ENCODE measurements around the gene MVB12A. TPM values are rescaled to one million over a fixed set of nuclear protein-coding genes. Genes with fewer than 3 reads are reported as not detected.

Gene MVB12A
- 25.2 TPM for total RNA-seq

GRCh38 chr19:17419621-17420474, at the start of gene MVB12A:
Gene MVB12A (plus strand): TSS chr19:17420047. CDS start chr19:17420136, 89 bp downstream.

GRCh38 chr19:17376935-17377600, 42.8 kb upstream of the MVB12A start, which contains the start of gene PLVAP:
Gene PLVAP (minus strand): TSS chr19:17377342. CDS start chr19:17377288, 54 bp downstream.

DNA sequence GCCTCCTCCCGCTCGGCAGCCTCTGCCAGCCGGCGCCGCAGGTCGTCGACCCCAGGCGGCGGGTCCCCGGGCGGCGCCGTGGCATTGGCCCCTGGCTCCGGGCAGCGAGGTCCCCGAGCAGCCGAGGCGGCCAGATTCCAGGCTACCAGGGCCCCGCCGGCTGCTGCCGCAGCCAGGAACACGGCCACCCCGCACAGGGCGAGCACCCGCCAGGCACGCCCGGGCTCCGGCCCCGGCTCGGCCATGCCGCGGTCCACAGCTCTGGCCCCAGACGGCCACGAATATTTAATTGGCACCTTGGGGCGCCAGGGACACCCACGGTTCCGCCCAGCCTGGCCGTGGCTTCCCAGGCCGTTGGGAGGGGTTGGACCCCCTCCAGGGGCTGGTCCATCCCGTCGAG, 25.9 kb upstream of the MVB12A start, which contains the start of gene CCDC194:
CCDC194 (minus strand) TSS at position 283 of the 400 bp plus-strand sequence; CDS start at position 245, 38 bp downstream.

GRCh38 chr19:17405250-17406045, 14.4 kb upstream of the MVB12A start, which contains the start of gene BST2:
Gene BST2 (minus strand): TSS chr19:17405630. CDS start chr19:17405575, 55 bp downstream.

GRCh38 chr19:17448131-17448967, 28.5 kb downstream of the MVB12A start, which contains the start of gene TMEM221:
Gene TMEM221 (minus strand): TSS chr19:17448668. CDS start chr19:17448462, 206 bp downstream.

GRCh38 chr19:17460372-17461230, 40.8 kb downstream of the MVB12A start, which contains the start of gene NXNL1:
Gene NXNL1 (minus strand): TSS chr19:17460926. CDS start chr19:17460869, 57 bp downstream.

GRCh38 chr19:17470068-17470841, 50.4 kb downstream of the MVB12A start, which contains the start of gene SLC27A1:
Gene SLC27A1 (plus strand): TSS chr19:17470524. CDS start chr19:17470541, 17 bp downstream.

Other genes starting within 250 kb of the MVB12A start
- gene USE1, start 204.7 kb upstream of the MVB12A start, total RNA-seq = 29.1 TPM
- 7.4 TPM for gene OCEL1, start 193.8 kb upstream of the MVB12A start, total RNA-seq
- 36.3 TPM for gene NR2F6, start 174.1 kb upstream of the MVB12A start, total RNA-seq
- gene USHBP1, start 155.3 kb upstream of the MVB12A start, total RNA-seq = 5.5 TPM
- gene BABAM1, start 152.6 kb upstream of the MVB12A start, total RNA-seq = 58.2 TPM
- 0.55 TPM for gene ANKLE1, start 138.1 kb upstream of the MVB12A start, total RNA-seq
- gene ABHD8, start 116.6 kb upstream of the MVB12A start, total RNA-seq = 25.3 TPM
- 57.7 TPM for gene MRPL34, start 114.2 kb upstream of the MVB12A start, total RNA-seq
- gene DDA1, start 110.5 kb upstream of the MVB12A start, total RNA-seq = 15.1 TPM
- gene ANO8, start 85.2 kb upstream of the MVB12A start, total RNA-seq = 26.3 TPM
- gene GTPBP3, start 82.5 kb upstream of the MVB12A start, total RNA-seq = 27.8 TPM
- 34.9 TPM for gene PLVAP, start 42.7 kb upstream of the MVB12A start, total RNA-seq
- gene CCDC194, start 25.9 kb upstream of the MVB12A start, total RNA-seq = not detected
- gene BST2, start 14.4 kb upstream of the MVB12A start, total RNA-seq = 4.5 TPM
- gene TMEM221, start 28.6 kb downstream of the MVB12A start, total RNA-seq = 2.5 TPM
- gene NXNL1, start 40.9 kb downstream of the MVB12A start, total RNA-seq = 3.6 TPM
- gene SLC27A1, start 50.5 kb downstream of the MVB12A start, total RNA-seq = 33.2 TPM
- 50.2 TPM for gene PGLS, start 91.6 kb downstream of the MVB12A start, total RNA-seq
- gene COLGALT1, start 135.6 kb downstream of the MVB12A start, total RNA-seq = 43.4 TPM